ENCODE measurements around the gene SGSM2. TPM values are rescaled to one million over a fixed set of nuclear protein-coding genes. Genes with fewer than 3 reads are reported as not detected.

SGSM2 gene
- total and polyA plus RNA-seq, 2 of the 8 experiments (the other 6 are each of a cell fraction or from before 2014, with no cell fraction given): 44.5 to 77.7 TPM

DNA sequence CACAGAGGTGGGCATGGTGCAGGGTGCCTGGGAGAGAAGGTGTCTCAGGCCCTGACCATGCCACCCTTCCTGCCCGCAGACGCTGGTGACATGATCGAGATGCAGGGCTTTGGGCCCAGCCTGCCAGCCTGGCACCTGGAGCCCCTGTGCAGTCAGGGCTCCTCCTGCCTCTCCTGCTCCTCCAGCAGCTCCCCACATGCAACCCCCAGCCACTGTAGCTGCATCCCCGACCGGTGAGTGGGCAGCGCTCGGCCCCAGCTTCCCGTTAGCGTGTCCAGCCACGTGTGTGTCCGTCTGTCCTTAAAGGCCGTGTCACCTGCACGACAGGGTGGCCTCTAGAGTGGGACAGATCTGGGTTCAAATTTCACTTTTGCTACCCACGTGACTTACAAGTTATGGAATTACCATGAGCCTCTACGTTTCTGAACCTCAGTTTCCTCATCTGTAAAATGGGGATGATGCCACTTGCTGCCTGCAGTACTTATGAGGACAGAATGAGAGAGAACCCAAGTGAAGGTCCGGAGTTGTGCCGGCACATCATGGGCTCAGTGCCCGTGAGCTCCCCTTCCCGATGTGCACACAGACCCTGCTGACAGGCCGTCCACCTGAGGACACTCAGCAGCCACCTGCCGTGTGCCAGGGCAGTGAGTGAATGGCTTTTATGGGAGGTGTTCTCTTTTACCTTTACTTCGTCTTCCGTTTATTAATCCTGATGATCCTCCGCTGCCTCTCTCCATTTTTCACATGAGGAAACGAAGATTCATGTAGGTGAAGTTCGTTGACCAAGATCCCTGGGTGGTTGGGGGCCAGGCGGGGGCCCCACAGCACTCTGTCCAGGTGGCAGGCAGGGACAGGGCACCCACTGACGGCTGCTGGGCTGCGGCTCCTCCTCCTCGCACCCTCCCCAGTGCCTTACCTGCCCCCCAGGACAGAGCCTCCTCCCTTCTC, 34.2 kb downstream of the SGSM2 start (continued):
- TF ChIP-seq, protein P1, sequence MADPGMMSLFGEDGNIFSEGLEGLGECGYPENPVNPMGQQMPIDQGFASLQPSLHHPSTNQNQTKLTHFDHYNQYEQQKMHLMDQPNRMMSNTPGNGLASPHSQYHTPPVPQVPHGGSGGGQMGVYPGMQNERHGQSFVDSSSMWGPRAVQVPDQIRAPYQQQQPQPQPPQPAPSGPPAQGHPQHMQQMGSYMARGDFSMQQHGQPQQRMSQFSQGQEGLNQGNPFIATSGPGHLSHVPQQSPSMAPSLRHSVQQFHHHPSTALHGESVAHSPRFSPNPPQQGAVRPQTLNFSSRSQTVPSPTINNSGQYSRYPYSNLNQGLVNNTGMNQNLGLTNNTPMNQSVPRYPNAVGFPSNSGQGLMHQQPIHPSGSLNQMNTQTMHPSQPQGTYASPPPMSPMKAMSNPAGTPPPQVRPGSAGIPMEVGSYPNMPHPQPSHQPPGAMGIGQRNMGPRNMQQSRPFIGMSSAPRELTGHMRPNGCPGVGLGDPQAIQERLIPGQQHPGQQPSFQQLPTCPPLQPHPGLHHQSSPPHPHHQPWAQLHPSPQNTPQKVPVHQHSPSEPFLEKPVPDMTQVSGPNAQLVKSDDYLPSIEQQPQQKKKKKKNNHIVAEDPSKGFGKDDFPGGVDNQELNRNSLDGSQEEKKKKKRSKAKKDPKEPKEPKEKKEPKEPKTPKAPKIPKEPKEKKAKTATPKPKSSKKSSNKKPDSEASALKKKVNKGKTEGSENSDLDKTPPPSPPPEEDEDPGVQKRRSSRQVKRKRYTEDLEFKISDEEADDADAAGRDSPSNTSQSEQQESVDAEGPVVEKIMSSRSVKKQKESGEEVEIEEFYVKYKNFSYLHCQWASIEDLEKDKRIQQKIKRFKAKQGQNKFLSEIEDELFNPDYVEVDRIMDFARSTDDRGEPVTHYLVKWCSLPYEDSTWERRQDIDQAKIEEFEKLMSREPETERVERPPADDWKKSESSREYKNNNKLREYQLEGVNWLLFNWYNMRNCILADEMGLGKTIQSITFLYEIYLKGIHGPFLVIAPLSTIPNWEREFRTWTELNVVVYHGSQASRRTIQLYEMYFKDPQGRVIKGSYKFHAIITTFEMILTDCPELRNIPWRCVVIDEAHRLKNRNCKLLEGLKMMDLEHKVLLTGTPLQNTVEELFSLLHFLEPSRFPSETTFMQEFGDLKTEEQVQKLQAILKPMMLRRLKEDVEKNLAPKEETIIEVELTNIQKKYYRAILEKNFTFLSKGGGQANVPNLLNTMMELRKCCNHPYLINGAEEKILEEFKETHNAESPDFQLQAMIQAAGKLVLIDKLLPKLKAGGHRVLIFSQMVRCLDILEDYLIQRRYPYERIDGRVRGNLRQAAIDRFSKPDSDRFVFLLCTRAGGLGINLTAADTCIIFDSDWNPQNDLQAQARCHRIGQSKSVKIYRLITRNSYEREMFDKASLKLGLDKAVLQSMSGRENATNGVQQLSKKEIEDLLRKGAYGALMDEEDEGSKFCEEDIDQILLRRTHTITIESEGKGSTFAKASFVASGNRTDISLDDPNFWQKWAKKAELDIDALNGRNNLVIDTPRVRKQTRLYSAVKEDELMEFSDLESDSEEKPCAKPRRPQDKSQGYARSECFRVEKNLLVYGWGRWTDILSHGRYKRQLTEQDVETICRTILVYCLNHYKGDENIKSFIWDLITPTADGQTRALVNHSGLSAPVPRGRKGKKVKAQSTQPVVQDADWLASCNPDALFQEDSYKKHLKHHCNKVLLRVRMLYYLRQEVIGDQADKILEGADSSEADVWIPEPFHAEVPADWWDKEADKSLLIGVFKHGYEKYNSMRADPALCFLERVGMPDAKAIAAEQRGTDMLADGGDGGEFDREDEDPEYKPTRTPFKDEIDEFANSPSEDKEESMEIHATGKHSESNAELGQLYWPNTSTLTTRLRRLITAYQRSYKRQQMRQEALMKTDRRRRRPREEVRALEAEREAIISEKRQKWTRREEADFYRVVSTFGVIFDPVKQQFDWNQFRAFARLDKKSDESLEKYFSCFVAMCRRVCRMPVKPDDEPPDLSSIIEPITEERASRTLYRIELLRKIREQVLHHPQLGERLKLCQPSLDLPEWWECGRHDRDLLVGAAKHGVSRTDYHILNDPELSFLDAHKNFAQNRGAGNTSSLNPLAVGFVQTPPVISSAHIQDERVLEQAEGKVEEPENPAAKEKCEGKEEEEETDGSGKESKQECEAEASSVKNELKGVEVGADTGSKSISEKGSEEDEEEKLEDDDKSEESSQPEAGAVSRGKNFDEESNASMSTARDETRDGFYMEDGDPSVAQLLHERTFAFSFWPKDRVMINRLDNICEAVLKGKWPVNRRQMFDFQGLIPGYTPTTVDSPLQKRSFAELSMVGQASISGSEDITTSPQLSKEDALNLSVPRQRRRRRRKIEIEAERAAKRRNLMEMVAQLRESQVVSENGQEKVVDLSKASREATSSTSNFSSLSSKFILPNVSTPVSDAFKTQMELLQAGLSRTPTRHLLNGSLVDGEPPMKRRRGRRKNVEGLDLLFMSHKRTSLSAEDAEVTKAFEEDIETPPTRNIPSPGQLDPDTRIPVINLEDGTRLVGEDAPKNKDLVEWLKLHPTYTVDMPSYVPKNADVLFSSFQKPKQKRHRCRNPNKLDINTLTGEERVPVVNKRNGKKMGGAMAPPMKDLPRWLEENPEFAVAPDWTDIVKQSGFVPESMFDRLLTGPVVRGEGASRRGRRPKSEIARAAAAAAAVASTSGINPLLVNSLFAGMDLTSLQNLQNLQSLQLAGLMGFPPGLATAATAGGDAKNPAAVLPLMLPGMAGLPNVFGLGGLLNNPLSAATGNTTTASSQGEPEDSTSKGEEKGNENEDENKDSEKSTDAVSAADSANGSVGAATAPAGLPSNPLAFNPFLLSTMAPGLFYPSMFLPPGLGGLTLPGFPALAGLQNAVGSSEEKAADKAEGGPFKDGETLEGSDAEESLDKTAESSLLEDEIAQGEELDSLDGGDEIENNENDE (IDR thresholded peaks at IDR 0.05; ENCODE audit: insufficient replicate concordance, low read length): no peak
- TF ChIP-seq SP2 (IDR thresholded peaks at IDR 0.05; ENCODE audit: low read length) (no peak), SAP30 (IDR thresholded peaks at IDR 0.05; ENCODE audit: insufficient read depth, insufficient replicate concordance, low read length) (no peak), CHD2 (IDR thresholded peaks at IDR 0.05; ENCODE audit: low read length) (no peak), BRCA1 (IDR thresholded peaks at IDR 0.05; ENCODE audit: low read depth, low read length) (no peak), CBX8 (IDR thresholded peaks at IDR 0.05; ENCODE audit: borderline replicate concordance, low read depth, low read length) (no peak), JUND (IDR thresholded peaks at IDR 0.05; ENCODE audit: low read length) (no peak), TBP (IDR thresholded peaks at IDR 0.05; ENCODE audit: low read depth, low read length) (no peak), RNF2 (IDR thresholded peaks at IDR 0.05; ENCODE audit: borderline replicate concordance, low read depth, low read length, missing control alignments, poor library complexity, severe bottlenecking) (no peak)

All from H1 (cell line).